ENCODE results near the gene POLG2. TPM values are rescaled to one million over a fixed set of nuclear protein-coding genes. Genes with fewer than 3 reads are reported as not detected.

The POLG2 gene
- total and polyA plus RNA-seq, 9 of the 15 experiments (the other 6 are each of a cell fraction or from before 2014, with no cell fraction given): 13.4 to 44.8 (median 37.0) TPM

DNA sequence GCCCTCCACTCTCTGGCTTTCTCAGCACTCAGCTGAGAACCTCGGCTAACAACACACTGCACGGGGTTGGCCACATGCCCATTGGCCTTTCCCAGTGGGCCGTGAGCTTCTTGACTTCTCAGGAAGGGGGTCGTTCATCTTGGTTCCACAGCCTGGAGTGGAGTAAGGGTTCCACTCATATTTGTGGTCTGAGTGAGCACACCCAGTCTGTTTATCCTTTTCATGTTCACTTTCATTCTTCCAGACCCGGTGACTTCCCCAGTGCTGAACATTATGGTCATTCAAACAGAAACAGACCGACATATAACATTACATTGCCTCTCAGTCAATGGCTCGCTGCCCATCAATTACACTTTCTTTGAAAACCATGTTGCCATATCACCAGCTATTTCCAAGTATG, 39.7 kb downstream of the POLG2 start:
- no peaks in the 10 kb centered on the region for H3K27me3 ChIP-seq (ENCODE audit: control insufficient read depth in 2 of 2, insufficient read depth in 2 of 2, low read length in 2 of 2)
- DNase-seq (ENCODE audit: extremely low read depth in 1 of 4, low spot score in 3 of 4) (no peak), FAIRE-seq (no peak), ATAC-seq (no peak)
- ChIA-PET POLR2A (interaction anchor here (0.6 to 1.5 kb wide), 3 partner anchors 10 to 166 kb away, joined by 3 to 8 read pairs (median 4); partner anchors contain the start of gene POLG2), CTCF (ENCODE audit: low intra/inter-chr PET ratio) (no interaction called here)
- H4K20me1 ChIP-seq (replicated peaks; ENCODE audit: control insufficient read depth, insufficient read depth, low read length): no peaks in the 10 kb centered on the region
- H3K9ac ChIP-seq (ENCODE audit: insufficient read depth in 1 of 2, low read depth in 2 of 2, low read length in 2 of 2): no peak overlapping the region
- H3K4me2 ChIP-seq (ENCODE audit: insufficient read depth, low read length): no peak overlapping the region
- no peaks in the 10 kb centered on the region for H3K4me1 ChIP-seq (replicated peaks in 1 of 2; ENCODE audit: control insufficient read depth in 2 of 2, insufficient read depth in 2 of 2, low read length in 2 of 2)
- H3K79me2 ChIP-seq (ENCODE audit: control insufficient read depth, insufficient read depth, low read length): no peaks in the 10 kb centered on the region
- H3K9me3 ChIP-seq (replicated peaks; ENCODE audit: control insufficient read depth, insufficient read depth, low read depth, low read length): no peaks in the 10 kb centered on the region
- no peaks in the 10 kb centered on the region for H3K36me3 ChIP-seq (ENCODE audit: control insufficient read depth, insufficient read depth, low read length)
- no TSS peak for BruUV-seq (replicated peaks)
- H3K4me3 ChIP-seq: no peak overlapping the region
- in situ Hi-C loops (cut with MboI) (no loop called here), intact Hi-C loops (cut with micrococcal nuclease) (no loop called here)
- TF ChIP-seq NFIX (CRISPR knock-in tag; IDR thresholded peaks at IDR 0.05; ENCODE audit: low read depth): no peak
- TF ChIP-seq ETS2 (tag; IDR thresholded peaks at IDR 0.05; ENCODE audit: borderline replicate concordance, poor library complexity, severe bottlenecking): no peak
- no peak for TF ChIP-seq KAT8 (IDR thresholded peaks at IDR 0.05; ENCODE audit: low read depth)
- TF ChIP-seq USF2 (CRISPR knock-in tag; IDR thresholded peaks at IDR 0.05): no peak
- TF ChIP-seq NR2C2 (CRISPR knock-in tag; IDR thresholded peaks at IDR 0.05): no peak
- no peak for TF ChIP-seq NR2C2 (tag; IDR thresholded peaks at IDR 0.05)
- no peak overlapping the region for H3K27ac ChIP-seq (ENCODE audit: extremely low read depth, low read depth, low read length)
- WGBS (ENCODE audit: insufficient coverage, low coverage, missing lambda C conversion rate): 49% methylated on average over 7 of the region's 7 CpGs
- H3K9me1 ChIP-seq (ENCODE audit: control insufficient read depth, insufficient read depth, low read length): no peaks in the 10 kb centered on the region
- peak overlapping the region; percentile 43; the same call in 1 of the 2 replicates for H2AFZ ChIP-seq (ENCODE audit: low read depth, low read length)
